GM18526 (cell line): ENCODE results near the gene GPSM1.

ENCODE experiments used
- POLR2A ChIP-seq: IDR thresholded peaks from 3 replicates; pipeline ENCODE4 v1.6.1; 2011; ENCODE audit not compliant: insufficient read length; ENCODE audit errors: extremely low read depth

GPSM1 gene

DNA sequence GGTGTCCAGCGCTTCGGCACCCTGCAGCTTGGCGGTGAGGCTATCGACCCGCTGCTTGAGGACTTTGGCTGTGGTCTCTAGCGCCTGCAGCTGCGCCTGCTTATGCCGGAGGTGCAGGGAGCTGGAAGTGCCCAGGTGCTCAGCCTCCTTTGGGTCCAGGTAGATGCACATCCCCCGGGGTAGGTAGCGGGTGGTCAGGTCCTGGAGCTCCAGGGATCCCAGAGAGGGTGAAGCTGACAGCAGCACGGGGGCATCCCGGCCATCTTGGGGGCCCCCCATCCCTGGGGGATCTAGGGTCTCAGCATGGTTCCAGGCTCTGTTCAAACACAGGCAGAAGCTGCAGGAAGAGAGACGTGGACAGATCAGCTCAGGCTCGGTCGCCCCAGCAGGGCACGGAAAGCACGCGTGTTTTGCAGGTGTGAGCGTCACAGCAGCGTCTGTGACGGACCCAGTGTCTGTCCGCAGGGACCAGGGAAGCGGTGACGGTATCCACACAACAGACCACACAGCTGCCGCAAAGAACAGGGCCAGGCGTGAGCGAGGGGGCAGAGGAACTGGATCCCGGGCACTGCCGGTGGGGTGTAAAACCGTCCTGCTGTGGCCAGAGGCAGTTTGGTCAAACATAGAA, 40.9 kb upstream of the GPSM1 start:
- TF ChIP-seq POLR2A = no peak

DNA sequence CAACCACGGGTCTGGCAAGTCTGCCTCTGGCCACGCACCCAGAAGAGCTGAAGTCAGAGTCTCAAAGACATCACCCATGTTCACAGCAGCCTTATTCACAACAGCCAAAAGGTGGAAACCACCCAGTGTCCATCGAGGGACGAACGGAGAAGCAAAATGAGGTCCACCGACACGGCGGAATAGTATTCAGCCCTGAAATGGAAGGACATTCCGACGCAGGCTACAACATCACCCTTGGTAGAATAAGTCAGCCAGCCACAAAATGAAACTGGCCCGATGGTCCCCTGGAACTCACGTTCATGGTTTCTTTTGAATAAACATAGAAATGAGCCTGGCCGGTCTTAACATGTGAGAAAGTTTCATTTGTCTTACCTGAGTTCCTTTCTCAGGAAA, 40.4 kb upstream of the GPSM1 start:
- TF ChIP-seq POLR2A = no peak

DNA sequence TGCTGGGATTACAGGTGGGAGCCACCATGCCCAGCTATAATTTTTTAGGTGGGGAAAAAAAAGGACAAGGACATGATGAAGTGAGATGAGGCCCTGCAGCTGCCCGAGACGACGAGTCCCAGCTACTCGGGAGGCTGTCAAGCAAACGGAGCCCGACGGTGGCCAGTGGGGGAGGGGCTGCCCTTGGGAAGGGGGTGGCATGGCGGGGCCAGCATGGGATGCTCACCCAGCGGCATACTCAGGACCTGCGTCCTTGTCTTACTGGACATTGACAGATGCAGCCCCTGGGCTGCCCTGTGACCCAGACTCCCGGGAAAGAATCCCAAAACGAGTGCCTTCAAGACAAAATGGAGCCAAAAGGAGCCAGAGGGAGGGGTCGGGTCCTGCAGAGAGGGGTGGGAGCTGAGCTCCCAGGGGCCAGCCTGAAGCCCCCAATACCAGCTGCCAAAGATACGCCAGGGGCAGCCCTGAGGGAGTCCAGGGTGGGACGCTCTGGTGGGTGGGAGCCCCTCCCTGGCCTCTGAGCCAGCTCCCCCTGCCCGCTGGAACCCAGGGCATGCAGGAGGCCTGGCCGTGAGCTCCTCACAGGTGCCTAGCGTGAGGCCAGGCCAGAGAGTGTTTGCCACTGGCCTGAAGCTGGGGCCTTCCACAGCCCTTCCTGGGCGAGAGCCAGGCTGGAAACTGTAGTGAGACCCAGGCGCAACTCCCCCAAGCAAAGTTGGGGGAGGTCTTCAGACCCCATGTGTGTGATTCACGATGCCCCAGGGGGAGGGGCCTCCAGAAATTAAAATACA, 39.2 kb upstream of the GPSM1 start:
- no peak for TF ChIP-seq POLR2A

DNA sequence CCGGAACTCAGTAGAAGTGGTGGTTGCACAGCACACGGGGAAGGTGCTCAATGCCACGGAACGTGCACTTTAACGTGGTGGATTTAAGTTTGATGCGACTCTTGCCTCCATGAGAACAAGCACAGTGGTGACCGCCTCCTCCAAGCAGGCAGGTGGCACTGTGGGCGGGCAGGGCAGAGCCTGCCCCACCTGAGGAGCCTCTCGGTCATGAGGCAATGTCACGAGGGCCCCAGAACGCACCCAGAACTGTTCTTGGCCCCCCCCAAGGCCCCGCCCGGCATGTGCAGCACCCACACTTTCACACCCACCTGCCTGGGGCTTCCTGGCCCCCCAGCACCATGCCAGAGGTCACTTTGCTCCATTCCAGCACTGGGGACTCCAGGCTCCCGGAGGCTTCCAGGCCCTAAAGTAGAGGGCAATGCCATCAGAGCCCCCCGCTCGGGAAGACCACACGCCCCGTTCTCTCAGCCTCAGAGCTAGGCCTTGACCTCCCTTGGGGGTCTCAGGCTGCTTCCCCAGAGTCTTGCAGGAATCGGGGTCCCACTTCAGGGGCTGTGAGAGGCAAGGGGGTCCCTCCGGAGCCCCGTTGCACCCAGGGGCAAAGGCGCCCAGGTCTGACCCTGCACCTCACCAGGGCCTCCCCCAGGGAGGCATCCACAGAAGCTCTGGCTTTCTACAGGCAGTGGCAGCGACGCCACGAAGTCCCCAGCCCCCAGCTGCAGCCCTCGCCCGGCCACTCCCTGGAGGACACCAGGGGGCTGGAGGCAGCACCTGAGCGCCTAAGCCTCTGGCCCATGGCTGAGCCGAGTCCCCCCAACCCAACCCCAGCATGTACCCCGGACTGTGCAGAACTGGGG, 37.5 kb upstream of the GPSM1 start:
- TF ChIP-seq POLR2A = no peak

DNA sequence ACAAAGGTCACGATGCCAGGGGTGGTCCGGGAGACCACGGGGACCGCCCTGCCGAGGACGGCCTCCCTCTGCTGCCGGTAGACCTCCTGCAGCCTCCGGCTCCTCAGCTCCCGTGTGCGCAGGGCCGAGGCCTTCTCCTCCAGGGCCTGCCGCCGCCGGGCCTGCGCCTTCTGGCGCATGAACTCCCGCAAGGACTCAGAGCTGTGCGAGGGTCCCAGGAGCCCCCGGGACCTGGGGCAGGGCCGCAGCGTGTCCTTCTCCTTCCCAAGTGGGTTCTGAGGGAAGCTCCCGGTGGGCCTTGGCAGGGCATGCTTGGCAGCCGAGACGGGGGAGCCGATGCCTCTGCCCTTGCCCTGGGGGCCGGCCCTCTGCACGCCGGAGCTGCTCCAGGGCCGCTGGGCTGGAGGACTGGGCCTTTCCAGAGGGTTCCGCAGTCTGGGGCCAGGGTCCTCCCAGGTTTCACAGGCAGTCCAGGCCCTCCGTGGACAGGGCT, 36.8 kb upstream of the GPSM1 start:
- TF ChIP-seq POLR2A = no peak

DNA sequence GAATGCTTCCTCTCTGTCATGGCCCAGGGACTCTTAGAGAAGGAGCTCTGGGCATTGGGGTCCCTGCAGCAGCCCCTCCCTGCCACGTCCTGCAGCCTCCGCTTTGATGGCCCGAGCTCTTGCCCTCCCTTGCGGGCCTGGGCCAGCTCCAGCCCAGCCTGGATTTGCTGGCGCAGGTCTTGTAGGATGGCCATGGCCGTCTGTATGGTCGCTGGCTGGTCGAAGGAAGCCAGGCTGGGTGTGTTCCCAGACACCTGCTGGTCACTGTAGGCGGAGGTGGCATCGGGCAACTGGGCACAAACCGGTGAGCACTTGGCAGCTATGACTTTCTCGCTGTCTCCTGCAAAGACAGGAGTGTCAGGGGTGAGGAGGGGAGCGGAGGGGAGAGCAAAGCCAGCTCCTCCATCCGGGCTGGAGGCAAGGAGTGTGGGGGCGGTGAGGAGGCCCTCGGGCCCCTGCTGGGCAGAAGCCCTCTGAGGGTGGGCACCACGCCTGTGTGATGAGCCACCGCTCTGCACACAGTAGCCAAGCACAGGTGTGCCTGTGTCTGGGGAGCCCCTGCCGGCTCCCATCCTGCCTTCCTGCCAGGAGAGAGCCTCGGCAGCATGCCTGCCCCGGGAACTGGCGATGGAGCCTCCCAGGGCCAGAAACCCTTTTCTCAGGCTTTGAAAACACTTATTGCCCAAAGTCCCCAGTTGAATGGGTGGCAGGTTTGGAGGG, 35.9 kb upstream of the GPSM1 start:
- no peak for TF ChIP-seq POLR2A

DNA sequence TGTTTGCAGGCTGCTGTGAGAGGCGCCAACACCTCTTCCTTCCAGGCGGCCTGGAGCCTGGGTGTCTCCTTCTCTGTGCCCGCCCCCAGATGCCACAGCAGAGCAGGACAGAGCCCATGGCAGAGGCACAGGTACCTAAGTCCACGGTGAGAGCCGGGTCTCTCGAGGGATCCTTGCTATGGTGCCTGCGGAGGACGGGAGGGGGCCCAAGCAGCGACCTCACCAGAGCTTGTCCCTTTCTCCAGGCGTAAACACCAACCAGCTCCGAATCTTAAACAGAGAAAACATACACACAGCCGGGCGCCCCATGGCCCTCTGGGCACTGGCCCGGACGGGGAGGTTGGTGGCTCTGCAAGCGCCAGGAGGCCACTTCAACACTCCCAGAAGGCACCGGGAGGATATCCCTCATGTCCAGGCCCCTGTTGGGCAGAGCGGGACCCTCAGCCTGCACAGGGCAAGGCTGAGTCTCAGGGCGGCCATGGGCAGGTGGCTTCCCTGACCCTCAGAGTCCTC, 35.3 kb upstream of the GPSM1 start:
- no peak for TF ChIP-seq POLR2A

DNA sequence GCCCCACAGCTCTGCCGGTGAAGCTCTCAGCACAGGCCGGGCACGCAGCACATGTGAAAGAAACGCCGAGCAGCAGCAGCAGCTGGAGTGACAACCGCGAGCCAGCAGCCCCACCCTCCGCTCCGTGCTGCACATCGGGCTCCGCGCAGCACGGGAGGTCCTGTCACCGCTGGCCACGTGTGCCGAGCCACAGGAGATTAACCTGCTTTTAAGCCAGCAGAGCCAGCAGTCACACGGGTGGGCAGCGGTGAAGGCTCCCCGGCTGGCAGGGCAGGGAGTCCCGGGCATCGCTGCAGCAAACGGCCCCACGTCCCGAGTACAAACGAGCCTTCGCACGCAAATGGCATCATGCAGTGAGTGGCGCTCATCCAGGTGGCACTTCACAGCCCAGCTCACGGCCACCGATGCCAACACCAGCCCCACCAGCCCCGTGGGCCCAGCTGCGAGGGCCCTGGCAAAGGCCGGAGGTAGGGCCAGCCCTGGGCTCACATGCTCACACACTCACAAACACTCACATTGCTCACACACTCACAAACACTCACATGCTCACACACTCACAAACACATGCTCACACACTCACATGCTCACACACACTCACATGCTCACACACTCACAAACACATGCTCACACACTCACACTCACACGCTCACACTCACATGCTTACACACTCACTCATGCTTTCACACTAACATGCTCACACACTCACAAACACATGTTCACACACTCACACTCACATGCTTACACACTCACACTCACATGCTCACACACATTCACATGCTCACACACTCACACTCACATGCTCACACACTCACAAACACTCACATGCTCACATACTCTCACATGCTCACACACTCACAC, 34.5 kb upstream of the GPSM1 start:
- TF ChIP-seq POLR2A = no peak

DNA sequence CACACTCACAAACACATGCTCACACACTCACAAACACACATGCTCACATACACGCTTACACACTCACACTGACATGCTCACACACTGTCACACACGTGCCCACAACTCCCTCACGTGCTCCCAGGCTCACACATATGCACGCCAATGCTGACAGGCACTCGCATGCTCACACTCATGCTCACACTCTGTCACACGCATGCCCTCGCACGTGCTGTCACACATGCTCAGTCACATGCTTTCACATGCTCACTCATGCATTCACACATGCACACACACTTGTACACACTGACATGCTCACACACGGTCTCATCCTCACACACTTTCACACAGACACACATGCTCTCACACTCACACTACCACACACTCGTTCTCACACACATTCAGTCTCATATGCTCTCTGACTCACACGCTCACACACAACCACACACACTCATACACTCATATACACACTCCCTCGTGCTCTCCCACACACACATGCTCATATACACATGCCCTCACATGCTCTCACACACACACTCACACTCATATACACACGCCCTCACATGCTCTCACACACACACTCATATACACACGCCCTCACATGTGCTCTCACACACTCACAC, 33.8 kb upstream of the GPSM1 start:
- TF ChIP-seq POLR2A = no peak

DNA sequence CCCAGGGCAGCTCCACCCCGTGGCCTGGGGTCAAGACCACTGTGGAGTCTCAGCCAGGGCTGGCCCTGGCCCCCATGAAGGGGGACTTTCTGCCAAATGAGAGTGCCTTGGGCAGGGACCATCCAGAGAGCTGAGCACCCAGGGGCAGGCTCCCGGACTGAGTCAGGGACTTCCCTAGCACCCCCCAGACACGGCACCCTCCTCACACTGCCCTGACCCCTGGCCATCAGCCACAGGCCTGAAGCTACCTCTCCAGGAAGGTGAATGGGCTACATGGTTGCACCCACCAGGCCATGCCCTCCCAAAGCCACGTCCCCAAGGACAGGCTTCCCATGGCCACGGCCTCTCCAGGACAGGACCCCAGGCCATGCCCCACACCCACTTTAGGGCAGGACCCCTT, 32.9 kb upstream of the GPSM1 start:
- no peak for TF ChIP-seq POLR2A

DNA sequence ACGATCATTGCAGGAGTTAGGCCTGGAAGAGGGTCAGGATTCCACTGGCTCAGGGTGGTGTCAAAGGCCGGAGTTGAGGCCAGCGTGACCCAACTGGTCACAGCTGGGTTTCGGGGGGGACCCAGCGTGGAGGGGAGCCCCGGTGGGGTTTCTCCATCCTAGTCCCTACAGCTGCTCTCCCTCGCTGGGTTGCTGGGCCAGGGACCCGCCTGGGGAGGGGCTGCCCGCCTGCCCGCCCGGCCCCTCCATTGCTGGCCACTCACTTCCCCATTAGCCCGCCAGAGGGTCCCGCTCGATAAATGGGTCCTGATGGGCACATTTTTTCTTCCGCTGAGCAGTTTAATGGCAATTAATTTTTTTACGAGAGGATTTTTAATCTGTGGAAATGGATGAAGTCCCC, 32.3 kb upstream of the GPSM1 start:
- TF ChIP-seq POLR2A = no peak

DNA sequence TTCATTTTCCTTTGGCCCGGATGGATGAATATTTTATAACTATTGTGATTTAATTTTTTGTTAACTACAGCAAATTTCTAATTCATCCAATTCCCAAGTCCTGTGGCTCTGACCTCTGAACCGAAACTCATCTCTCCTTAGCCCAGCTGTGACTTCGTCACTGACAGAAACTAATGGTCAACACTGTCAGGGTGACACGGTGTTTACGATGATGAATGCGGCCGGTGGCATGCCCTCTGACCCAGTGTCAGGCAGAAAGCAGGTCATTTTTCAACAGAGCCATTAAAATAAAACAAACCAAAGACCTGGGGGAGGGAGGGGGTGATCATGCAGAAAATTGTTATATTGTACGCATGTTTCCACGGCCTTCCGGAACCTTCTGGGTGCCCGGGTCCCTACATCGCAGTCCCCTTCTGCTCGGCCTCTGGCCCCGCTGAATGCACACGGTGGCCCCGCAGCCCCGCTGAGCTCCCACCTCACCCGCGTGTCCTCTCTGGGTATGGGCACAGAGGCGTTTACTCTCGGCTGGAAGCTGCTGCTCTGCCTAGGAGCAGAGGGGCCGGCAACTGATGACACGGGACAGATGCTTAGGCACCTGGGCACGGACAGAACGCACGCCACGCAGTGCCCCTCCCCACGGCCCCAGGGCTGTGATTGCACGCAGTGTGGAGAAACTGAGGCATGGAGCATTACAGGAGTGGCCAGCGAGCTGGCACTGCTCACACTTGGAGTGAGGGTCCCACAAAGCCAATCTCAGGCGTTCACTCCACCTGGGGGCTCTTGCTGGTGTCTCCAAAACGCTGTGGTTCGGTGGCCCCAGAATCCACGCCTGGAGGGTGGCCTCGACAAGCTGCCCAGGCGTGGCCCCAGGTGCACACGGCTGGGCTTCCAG, 31.6 kb upstream of the GPSM1 start:
- TF ChIP-seq POLR2A = no peak
